DND-41 (cell line): Measurements from ENCODE around the gene CREG1.
A peak's percentile ranks its signal among the peaks of the same experiment; 100 is the strongest.

Source experiments
- ATAC-seq: fragments of 200-7000 bp; cut with Tn5 transposase; 3 replicates; pipeline ENCODE4 v1.9.1; 2021; ENCODE audit warnings: low read depth; ENCODE audit not compliant: insufficient read depth
- DNase-seq: peaks from one replicate; pipeline ENCODE4 v3.0.0-alpha.2; 2020
- H2AFZ ChIP-seq: 2 replicates; pipeline ENCODE4 v1.6.0; 2012; ENCODE audit warnings: low read depth, low read length
- H3K27ac ChIP-seq: 2 replicates; pipeline ENCODE4 v1.5.1; 2012; ENCODE audit warnings: low read length, inconsistent platforms
- H3K27me3 ChIP-seq: fragments of 200-600 bp; sonication (generic); 2 replicates; pipeline ENCODE4 v1.6.0; 2012; ENCODE audit warnings: low read length, mild to moderate bottlenecking, inconsistent platforms; ENCODE audit not compliant: insufficient read depth, poor library complexity
- H3K36me3 ChIP-seq: 2 replicates; pipeline ENCODE4 v1.5.1; 2012; ENCODE audit warnings: low read length, inconsistent platforms; ENCODE audit not compliant: insufficient read depth
- H3K4me1 ChIP-seq: 2 replicates; pipeline ENCODE4 v1.5.1; 2012; ENCODE audit warnings: mild to moderate bottlenecking, low read length; ENCODE audit not compliant: insufficient read depth
- H3K4me2 ChIP-seq: 2 replicates; pipeline ENCODE4 v1.6.0; 2012; ENCODE audit warnings: mild to moderate bottlenecking, moderate library complexity, low read length, inconsistent platforms; ENCODE audit not compliant: insufficient read depth
- H3K4me3 ChIP-seq, 2 experiments: fragments of 200-600 bp in 1 of 2; shearing (Covaris generic) in 1 of 2; 2 replicates each; pipeline ENCODE4 v1.5.1; 2012 to 2016; ENCODE audit warnings: inconsistent platforms in 2 of 2, low read length in 2 of 2, mild to moderate bottlenecking in 2 of 2, low read depth in 1 of 2, moderate library complexity in 1 of 2
- H3K79me2 ChIP-seq: 2 replicates; pipeline ENCODE4 v1.6.0; 2012; ENCODE audit warnings: low read length, inconsistent platforms; ENCODE audit not compliant: insufficient read depth
- H3K9ac ChIP-seq: 2 replicates; pipeline ENCODE4 v1.6.0; 2012; ENCODE audit warnings: low read depth, mild to moderate bottlenecking, inconsistent platforms, low read length, moderate library complexity
- H3K9me3 ChIP-seq: 2 replicates; pipeline ENCODE4 v1.5.1; 2012; ENCODE audit warnings: low read length, moderate library complexity, mild to moderate bottlenecking, inconsistent platforms; ENCODE audit not compliant: insufficient read depth, severe bottlenecking
- H4K20me1 ChIP-seq: 2 replicates; pipeline ENCODE4 v1.6.0; 2012; ENCODE audit warnings: low read length; ENCODE audit not compliant: insufficient read depth
- CTCF ChIP-seq: IDR thresholded peaks from 2 replicates; pipeline ENCODE4 v1.5.1; 2012; ENCODE audit warnings: borderline replicate concordance, low read length, moderate library complexity, mild to moderate bottlenecking; ENCODE audit not compliant: poor library complexity, severe bottlenecking; ENCODE audit errors: extremely low read depth
- EZH2 ChIP-seq: IDR thresholded peaks from 3 replicates; pipeline ENCODE4 v1.6.1; 2012; ENCODE audit warnings: borderline replicate concordance, low read depth, mild to moderate bottlenecking, moderate library complexity, low read length, inconsistent platforms; ENCODE audit not compliant: severe bottlenecking

The CREG1 gene

GRCh38 chr1:167493372-167493771 is 60.2 kb downstream of the CREG1 start:
- H3K4me2 ChIP-seq = no peak overlapping the region
- H2AFZ ChIP-seq = no peak overlapping the region
- peaks cover 13% of the 10 kb centered on the region; the same call in 1 of the 2 replicates for H3K4me1 ChIP-seq
- TF ChIP-seq EZH2 (no peak), CTCF (no peak)
- H3K36me3 ChIP-seq = peaks cover 52% of the 10 kb centered on the region
- DNase-seq (no peak), ATAC-seq (no peak)
- H4K20me1 ChIP-seq = peaks cover 44% of the 10 kb centered on the region
- no peaks in the 10 kb centered on the region for H3K9me3 ChIP-seq
- no peak overlapping the region for H3K27ac ChIP-seq
- H3K4me3 ChIP-seq = no peak overlapping the region
- no peaks in the 10 kb centered on the region for H3K27me3 ChIP-seq
- no peak overlapping the region for H3K9ac ChIP-seq
- peaks cover 98% of the 10 kb centered on the region for H3K79me2 ChIP-seq

- H3K79me2 ChIP-seq = peaks cover 98% of the 10 kb centered on the region
- H2AFZ ChIP-seq = no peak overlapping the region
- DNase-seq = no peak
- H3K4me2 ChIP-seq = no peak overlapping the region
- H3K27ac ChIP-seq = peak overlapping the region; percentile 33; the same call in 1 of the 2 replicates
- ATAC-seq = no peak
- peaks cover 6% of the 10 kb centered on the region; the same call in 1 of the 2 replicates for H3K4me1 ChIP-seq
- H3K4me3 ChIP-seq = no peak overlapping the region
- peaks cover 39% of the 10 kb centered on the region for H4K20me1 ChIP-seq
- no peak overlapping the region for H3K9ac ChIP-seq
- H3K27me3 ChIP-seq = no peaks in the 10 kb centered on the region
- no peak for TF ChIP-seq EZH2
- no peak for TF ChIP-seq CTCF
- peaks cover 49% of the 10 kb centered on the region for H3K36me3 ChIP-seq
- H3K9me3 ChIP-seq = no peaks in the 10 kb centered on the region
Observed at GRCh38 chr1:167492481-167492910, 61.1 kb downstream of the CREG1 start.

GRCh38 chr1:167491586-167492461 is 61.7 kb downstream of the CREG1 start:
- H4K20me1 ChIP-seq = peaks cover 42% of the 10 kb centered on the region
- peaks cover 6% of the 10 kb centered on the region; the same call in 1 of the 2 replicates for H3K4me1 ChIP-seq
- no peak overlapping the region for H3K9ac ChIP-seq
- no peak for DNase-seq
- no peak overlapping the region for H3K4me2 ChIP-seq
- no peak overlapping the region for H2AFZ ChIP-seq
- TF ChIP-seq CTCF (no peak), EZH2 (no peak)
- H3K27ac ChIP-seq = no peak overlapping the region
- H3K36me3 ChIP-seq = peaks cover 49% of the 10 kb centered on the region
- H3K79me2 ChIP-seq = peaks cover 98% of the 10 kb centered on the region
- no peaks in the 10 kb centered on the region for H3K27me3 ChIP-seq
- no peak overlapping the region for H3K4me3 ChIP-seq
- no peaks in the 10 kb centered on the region for H3K9me3 ChIP-seq
- no peak for ATAC-seq
